Mesenchymal stem cell (in vitro differentiated cells and primary cell): ENCODE measurements around the gene SLC9A9.
"Not testable (repeated sequence)": the region's sequence is repeated elsewhere in the genome, so short reads cannot be mapped to it uniquely, and the experiment has no call there.

Experiments
- DNase-seq: peaks from one replicate; pipeline ENCODE4 v3.0.0-alpha.2; 2013
- H2AFZ ChIP-seq: one replicate; pipeline ENCODE4 v1.6.1; 2013; ENCODE audit warnings: low read depth, mild to moderate bottlenecking, control low read depth, inconsistent platforms, low read length, moderate library complexity
- H2AK5ac ChIP-seq: 2 replicates; pipeline ENCODE4 v1.6.1; 2013; ENCODE audit warnings: low read length, moderate library complexity, mild to moderate bottlenecking, inconsistent platforms; ENCODE audit not compliant: severe bottlenecking
- H2BK120ac ChIP-seq: one replicate; pipeline ENCODE4 v1.6.1; 2013; ENCODE audit warnings: low read depth, mild to moderate bottlenecking, inconsistent platforms, low read length, moderate library complexity
- H2BK12ac ChIP-seq, 2 experiments: one replicate each; pipeline ENCODE4 v1.6.1; 2013; ENCODE audit warnings: inconsistent platforms in 2 of 2, low read length in 2 of 2, mild to moderate bottlenecking in 2 of 2, moderate library complexity in 2 of 2, control low read depth in 1 of 2
- H2BK15ac ChIP-seq: one replicate; pipeline ENCODE4 v1.6.1; 2013; ENCODE audit warnings: mild to moderate bottlenecking, low read depth, inconsistent platforms; ENCODE audit not compliant: poor library complexity, severe bottlenecking
- H2BK5ac ChIP-seq: 2 replicates; pipeline ENCODE4 v1.6.1; 2013; ENCODE audit warnings: low read depth, mild to moderate bottlenecking, low read length, control low read depth, inconsistent platforms; ENCODE audit not compliant: poor library complexity, severe bottlenecking
- H3K14ac ChIP-seq, 2 experiments: one replicate each; pipeline ENCODE4 v1.6.1; 2013; ENCODE audit warnings: inconsistent platforms in 2 of 2, low read length in 2 of 2, control low read depth in 1 of 2, mild to moderate bottlenecking in 1 of 2, moderate library complexity in 1 of 2
- H3K18ac ChIP-seq, 2 experiments: one replicate each; pipeline ENCODE4 v1.6.1; 2013; ENCODE audit warnings: inconsistent platforms in 2 of 2, low read length in 2 of 2, control low read depth in 1 of 2, low read depth in 1 of 2, mild to moderate bottlenecking in 1 of 2
- H3K23ac ChIP-seq, 2 experiments: one replicate each; pipeline ENCODE4 v1.6.1; 2013; ENCODE audit warnings: inconsistent platforms in 2 of 2, low read length in 2 of 2, mild to moderate bottlenecking in 2 of 2, moderate library complexity in 2 of 2, control low read depth in 1 of 2
- H3K27ac ChIP-seq: 2 replicates; pipeline ENCODE4 v1.5.1; 2013; ENCODE audit warnings: mild to moderate bottlenecking, moderate library complexity, low read length, control low read depth, inconsistent platforms; ENCODE audit not compliant: poor library complexity, severe bottlenecking
- H3K27me3 ChIP-seq, 2 experiments: 2 replicates each; pipeline versions ENCODE4 v1.6.1 to v1.7.0; 2013; ENCODE audit warnings: low read length in 2 of 2, mild to moderate bottlenecking in 2 of 2, moderate library complexity in 2 of 2, control low read depth in 1 of 2, inconsistent platforms in 1 of 2; ENCODE audit not compliant: control insufficient read depth in 1 of 2, insufficient read depth in 1 of 2
- H3K36me3 ChIP-seq, 2 experiments: 2 replicates each; pipeline versions ENCODE4 v1.6.1 to v1.7.0; 2013; ENCODE audit warnings: low read length in 2 of 2, control low read depth in 1 of 2, inconsistent platforms in 1 of 2, low read depth in 1 of 2, mild to moderate bottlenecking in 1 of 2; ENCODE audit not compliant: insufficient read depth in 2 of 2, control insufficient read depth in 1 of 2
- H3K4ac ChIP-seq, 2 experiments: one replicate each; pipeline ENCODE4 v1.6.1; 2013; ENCODE audit warnings: inconsistent platforms in 2 of 2, low read length in 2 of 2, mild to moderate bottlenecking in 2 of 2, moderate library complexity in 2 of 2, control low read depth in 1 of 2, low read depth in 1 of 2
- H3K4me1 ChIP-seq: 2 replicates; pipeline ENCODE4 v1.6.1; 2013; ENCODE audit warnings: low read depth, low read length, control low read depth; ENCODE audit not compliant: control insufficient read depth, insufficient read depth
- H3K4me2 ChIP-seq: 2 replicates; pipeline ENCODE4 v1.6.1; 2013; ENCODE audit warnings: low read length, mild to moderate bottlenecking, inconsistent platforms; ENCODE audit not compliant: poor library complexity, severe bottlenecking
- H3K4me3 ChIP-seq, 2 experiments: 2 replicates each; pipeline versions ENCODE4 v1.5.1 to v1.7.0; 2013; ENCODE audit warnings: low read length in 2 of 2, mild to moderate bottlenecking in 2 of 2, control low read depth in 1 of 2, low read depth in 1 of 2; ENCODE audit not compliant: insufficient read depth in 1 of 2
- H3K79me1 ChIP-seq: replicated peaks from 2 replicates; pipeline ENCODE4 v1.6.1; 2013; ENCODE audit warnings: mild to moderate bottlenecking, control low read depth, low read length, inconsistent platforms; ENCODE audit not compliant: poor library complexity, severe bottlenecking
- H3K9ac ChIP-seq: 2 replicates; pipeline ENCODE4 v1.7.0; 2013; ENCODE audit warnings: mild to moderate bottlenecking, low read length, moderate library complexity
- H3K9me3 ChIP-seq: 2 replicates; pipeline ENCODE4 v1.7.0; 2013; ENCODE audit warnings: mild to moderate bottlenecking, low read length; ENCODE audit not compliant: control insufficient read depth
- H4K8ac ChIP-seq: one replicate; pipeline ENCODE4 v1.6.1; 2013; ENCODE audit warnings: inconsistent platforms, mild to moderate bottlenecking, low read length, moderate library complexity
- H4K91ac ChIP-seq: one replicate; pipeline ENCODE4 v1.6.1; 2013; ENCODE audit warnings: mild to moderate bottlenecking, low read length, inconsistent platforms
- WGBS: methylation state at CpG from one replicate; pipeline ENCODE4 v1.1.7; 2013; ENCODE audit warnings: mixed read lengths; 5-methylcytosine and 5-hydroxymethylcytosine counted together

Gene SLC9A9

GRCh38 chr3:143526011-143526545, 322.2 kb downstream of the SLC9A9 start:
- Histone ChIP-seq H3K9me3 (peaks cover 5% of the 10 kb centered on the region), H3K27me3 (no peaks in the 10 kb centered on the region), H2AK5ac (no peak overlapping the region), H3K79me1 (no peaks in the 10 kb centered on the region), H2BK120ac (no peak overlapping the region), H3K4me1 (peaks cover 2% of the 10 kb centered on the region), H3K18ac (peak overlapping the region; percentile 46 to 75), H3K4me2 (peak overlapping the region; percentile 38), H3K23ac (no peak overlapping the region), H2AFZ (no peak overlapping the region), H4K91ac (peak overlapping the region; percentile 89), H2BK15ac (peak overlapping the region; percentile 96), H3K4me3 (no peak overlapping the region), H4K8ac (no peak overlapping the region), H2BK12ac (peak overlapping the region; percentile 10 to 50), H2BK5ac (no peak overlapping the region), H3K14ac (no peak overlapping the region), H3K4ac (peak overlapping the region in 1 of 2 experiments; percentile 32), H3K27ac (no peak overlapping the region), H3K9ac (no peak overlapping the region), H3K36me3 (no peaks in the 10 kb centered on the region)
- 55% methylated on average over 1 of the region's 1 CpG for WGBS
- DNase-seq: peak; percentile 45

DNA sequence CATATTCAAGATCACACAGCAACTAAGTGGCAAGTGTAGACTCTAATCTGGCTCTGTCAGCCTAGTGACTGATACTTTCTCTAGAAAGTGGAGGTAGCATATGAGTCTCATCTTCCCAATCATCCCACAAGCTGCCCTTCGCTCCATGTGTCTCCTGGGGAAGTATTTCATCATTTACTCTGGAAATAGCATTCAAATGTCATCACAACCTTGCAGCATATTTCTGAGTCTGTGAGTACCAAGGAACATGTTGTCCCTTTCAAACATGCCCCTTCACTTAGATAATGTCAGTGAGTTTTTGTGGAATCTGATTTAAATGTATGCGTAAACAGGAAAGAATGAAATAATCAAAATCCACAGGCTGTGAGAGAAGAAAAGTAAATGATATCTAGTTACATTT, 322.9 kb downstream of the SLC9A9 start:
- Histone ChIP-seq H3K9ac (no peak overlapping the region), H4K91ac (no peak overlapping the region), H3K23ac (no peak overlapping the region), H3K27me3 (no peaks in the 10 kb centered on the region), H4K8ac (no peak overlapping the region), H3K4me2 (no peak overlapping the region), H3K27ac (no peak overlapping the region), H2BK120ac (no peak overlapping the region), H3K4me1 (peaks cover 2% of the 10 kb centered on the region), H3K14ac (no peak overlapping the region), H2AFZ (no peak overlapping the region), H2AK5ac (no peak overlapping the region), H3K36me3 (no peaks in the 10 kb centered on the region), H3K4ac (no peak overlapping the region), H3K4me3 (no peak overlapping the region), H2BK12ac (no peak overlapping the region), H3K18ac (no peak overlapping the region), H2BK15ac (no peak overlapping the region), H3K9me3 (peaks cover 5% of the 10 kb centered on the region), H3K79me1 (no peaks in the 10 kb centered on the region), H2BK5ac (no peak overlapping the region)
- peak; percentile 80 for DNase-seq
- WGBS: 0% methylated on average over 1 of the region's 2 CpGs

- no peak overlapping the region for H3K18ac ChIP-seq
- peaks cover 5% of the 10 kb centered on the region for H3K9me3 ChIP-seq
- H3K27me3 ChIP-seq: no peaks in the 10 kb centered on the region
- DNase-seq: no peak
- H2BK15ac ChIP-seq: no peak overlapping the region
- H3K4ac ChIP-seq: no peak overlapping the region
- no peak overlapping the region for H3K14ac ChIP-seq
- H2BK12ac ChIP-seq: no peak overlapping the region
- H4K8ac ChIP-seq: no peak overlapping the region
- H2BK5ac ChIP-seq: no peak overlapping the region
- H3K4me1 ChIP-seq: peaks cover 2% of the 10 kb centered on the region
- no peak overlapping the region for H4K91ac ChIP-seq
- H3K9ac ChIP-seq: no peak overlapping the region
- no peak overlapping the region for H2AK5ac ChIP-seq
- H2AFZ ChIP-seq: no peak overlapping the region
- no peaks in the 10 kb centered on the region for H3K79me1 ChIP-seq
- 87% methylated on average over 2 of the region's 2 CpGs for WGBS
- no peaks in the 10 kb centered on the region for H3K36me3 ChIP-seq
- H3K23ac ChIP-seq: no peak overlapping the region
- H3K4me3 ChIP-seq: no peak overlapping the region
- no peak overlapping the region for H3K27ac ChIP-seq
- no peak overlapping the region for H3K4me2 ChIP-seq
- H2BK120ac ChIP-seq: no peak overlapping the region
Observed at GRCh38 chr3:143521803-143522202, 326.5 kb downstream of the SLC9A9 start.

- H3K27me3 ChIP-seq, H3K27ac ChIP-seq, H2BK12ac ChIP-seq, H2BK120ac ChIP-seq, H3K23ac ChIP-seq, H2BK15ac ChIP-seq, H3K4me3 ChIP-seq, H3K9ac ChIP-seq, H3K36me3 ChIP-seq, H3K9me3 ChIP-seq, H3K14ac ChIP-seq, DNase-seq, H4K8ac ChIP-seq, H2AK5ac ChIP-seq, H2AFZ ChIP-seq, H3K4me1 ChIP-seq, H4K91ac ChIP-seq, H2BK5ac ChIP-seq, H3K4ac ChIP-seq, H3K4me2 ChIP-seq, H3K79me1 ChIP-seq, H3K18ac ChIP-seq: not testable (repeated sequence)
- WGBS: 73% methylated on average over 8 of the region's 8 CpGs
Observed at GRCh38 chr3:143517131-143517530, 331.1 kb downstream of the SLC9A9 start.
